ENCODE results near the gene GH2.
"Not testable (repeated sequence)": the region's sequence is repeated elsewhere in the genome, so short reads cannot be mapped to it uniquely, and the experiment has no call there.

Gene GH2

GRCh38 chr17:63881935-63882601 lies at the start of gene GH2:
Gene GH2, minus strand, starts transcription at chr17:63881944. Its CDS starts 143 bp downstream, at chr17:63881801.
- DNase-seq, result peak; percentile 62

GRCh38 chr17:63930951-63931575 lies 49.3 kb upstream of the GH2 start:
- DNase-seq, result peak; percentile 78

- no peak for DNase-seq
These were observed 48.4 kb upstream of the GH2 start for GRCh38 chr17:63929860-63930766.

GRCh38 chr17:63928966-63929695 lies 47.4 kb upstream of the GH2 start:
- no peak for DNase-seq

GRCh38 chr17:63928172-63928666 lies 46.5 kb upstream of the GH2 start:
- no peak for DNase-seq

- no peak for DNase-seq
These were observed 45.9 kb upstream of the GH2 start for GRCh38 chr17:63927464-63928171.

- DNase-seq, result no peak
These were observed 44.4 kb upstream of the GH2 start for GRCh38 chr17:63926164-63926563.

- peak; percentile 71 for DNase-seq
These were observed 43.9 kb upstream of the GH2 start for GRCh38 chr17:63925615-63926014.

- DNase-seq, result peak; percentile 32
These were observed 40.7 kb upstream of the GH2 start for GRCh38 chr17:63922402-63922801.

- DNase-seq, result peak; percentile 46
These were observed 39.0 kb upstream of the GH2 start for GRCh38 chr17:63920779-63921178.

GRCh38 chr17:63920050-63920449 lies 38.3 kb upstream of the GH2 start:
- not testable (repeated sequence) for DNase-seq

GRCh38 chr17:63919311-63919723 lies 37.6 kb upstream of the GH2 start:
- DNase-seq, result peak; percentile 79

GRCh38 chr17:63918789-63919305 lies 37.1 kb upstream of the GH2 start, which contains the start of gene GH1:
Gene GH1, minus strand, starts transcription at chr17:63918839. Its CDS starts 63 bp downstream, at chr17:63918776.
- DNase-seq, result not testable (repeated sequence)

- DNase-seq, result no peak
These were observed 36.6 kb upstream of the GH2 start for GRCh38 chr17:63918305-63918704.

GRCh38 chr17:63917646-63918045 lies 35.9 kb upstream of the GH2 start:
- no peak for DNase-seq

GRCh38 chr17:63917206-63917605 lies 35.5 kb upstream of the GH2 start:
- DNase-seq, result not testable (repeated sequence)

- DNase-seq, result no peak
These were observed 34.9 kb upstream of the GH2 start for GRCh38 chr17:63916566-63917185.

- not testable (repeated sequence) for DNase-seq
These were observed 34.0 kb upstream of the GH2 start for GRCh38 chr17:63915753-63916152.

- no peak for DNase-seq
These were observed 32.7 kb upstream of the GH2 start for GRCh38 chr17:63914471-63914870.

- peak; percentile 39 for DNase-seq
These were observed 29.9 kb upstream of the GH2 start for GRCh38 chr17:63911657-63912100.

GRCh38 chr17:63911041-63911635 lies 29.4 kb upstream of the GH2 start, which contains the start of gene CSHL1:
Gene CSHL1, minus strand, starts transcription at chr17:63911258. Its CDS starts 62 bp downstream, at chr17:63911196.
- no peak for DNase-seq
